T-cell (primary cell): Measurements from ENCODE around the gene CLPX. TPM values are rescaled to one million over a fixed set of nuclear protein-coding genes. Genes with fewer than 3 reads are reported as not detected.

Experiments
- ATAC-seq, 4 experiments: fragments of 200-7000 bp in 3 of 4; fragments of 150-1000 bp in 1 of 4; cut with Tn5 transposase; replicated peaks in 1 of 4; 1 replicate in 3 of 4; 2 replicates in 1 of 4; pipeline ENCODE4 v1.10.0; 2021; ENCODE audit warnings: moderate library complexity in 3 of 4, mild to moderate bottlenecking in 2 of 4, moderate number of reproducible peaks in 1 of 4
- CTCF ChIA-PET, 2 donors: fragments of 300-600 bp; sonication (Branson Sonifier 250); formaldehyde crosslinking; loops; one replicate each; lab custom pipeline; 2022; ENCODE audit warnings: antibody characterized with exemption in 2 of 2; lab: Charles Lee
- POLR2A ChIA-PET, 2 donors: fragments of 300-600 bp; sonication (Branson Sonifier 250); formaldehyde crosslinking; loops; one replicate each; lab custom pipeline; 2022; ENCODE audit warnings: antibody characterized with exemption in 2 of 2; lab: Charles Lee
- DNase-seq, 35 experiments: peaks; one replicate each; pipeline versions ENCODE4 v3.0.0 to v3.0.0-alpha.2; 2013 to 2023
- H3K27ac ChIP-seq: one replicate; pipeline ENCODE4 v1.5.1; 2013; ENCODE audit warnings: low read length
- H3K27me3 ChIP-seq, 2 experiments: replicated peaks in 1 of 2; 1 replicate in 1 of 2; 2 replicates in 1 of 2; pipeline versions ENCODE4 v1.6.1 to v1.7.0; 2013; ENCODE audit warnings: low read length in 1 of 2, mixed read lengths in 1 of 2; ENCODE audit not compliant: control insufficient read depth in 2 of 2, insufficient read depth in 2 of 2; ENCODE audit errors: extremely low read depth in 1 of 2
- H3K36me3 ChIP-seq, 2 donors: 1 replicate in 1 of 2; 2 replicates in 1 of 2; pipeline versions ENCODE4 v1.6.1 to v1.7.0; 2013; ENCODE audit warnings: low read length in 1 of 2; ENCODE audit not compliant: control insufficient read depth in 2 of 2, insufficient read depth in 1 of 2; ENCODE audit errors: extremely low read depth in 1 of 2
- H3K4me1 ChIP-seq, 2 experiments: 1 replicate in 1 of 2; 2 replicates in 1 of 2; pipeline versions ENCODE4 v1.6.1 to v1.7.0; 2013; ENCODE audit warnings: low read length in 2 of 2, mixed read lengths in 1 of 2; ENCODE audit not compliant: insufficient read depth in 2 of 2, control insufficient read depth in 1 of 2; ENCODE audit errors: extremely low read depth in 1 of 2
- H3K4me3 ChIP-seq, 2 donors: 1 replicate in 1 of 2; 2 replicates in 1 of 2; pipeline versions ENCODE4 v1.5.1 to v1.7.0; 2013; ENCODE audit warnings: mild to moderate bottlenecking in 2 of 2, low read length in 1 of 2, moderate library complexity in 1 of 2; ENCODE audit not compliant: control insufficient read depth in 1 of 2; ENCODE audit errors: extremely low read depth in 1 of 2
- H3K9me3 ChIP-seq: 2 replicates; pipeline ENCODE4 v1.7.0; 2013
- H3K27ac Mint-ChIP-seq, 2 donors: one replicate each; pipeline ENCODE4 v1.8.0; 2020 to 2021; ENCODE audit warnings: mild to moderate bottlenecking in 2 of 2, mixed read lengths in 2 of 2
- H3K27me3 Mint-ChIP-seq, 2 donors: one replicate each; pipeline ENCODE4 v1.8.0; 2021 to 2022; ENCODE audit warnings: mixed read lengths in 2 of 2
- H3K36me3 Mint-ChIP-seq: one replicate; pipeline ENCODE4 v1.8.0; 2021; ENCODE audit warnings: mixed read lengths
- H3K4me1 Mint-ChIP-seq, 3 donors: one replicate each; pipeline ENCODE4 v1.8.0; 2020 to 2022; ENCODE audit warnings: mixed read lengths in 3 of 3, mild to moderate bottlenecking in 1 of 3
- H3K4me3 Mint-ChIP-seq, 3 donors: one replicate each; pipeline ENCODE4 v1.8.0; 2020 to 2022; ENCODE audit warnings: mild to moderate bottlenecking in 3 of 3, mixed read lengths in 3 of 3, moderate library complexity in 3 of 3
- H3K9me3 Mint-ChIP-seq, 3 donors: one replicate each; pipeline ENCODE4 v1.8.0; 2020 to 2022; ENCODE audit warnings: mixed read lengths in 3 of 3
- WGBS: methylation state at CpG from one replicate; pipeline ENCODE4 v1.1.5; 2013; ENCODE audit warnings: missing lambda C conversion rate; ENCODE audit not compliant: insufficient coverage; 5-methylcytosine and 5-hydroxymethylcytosine counted together
- total RNA-seq, 35 experiments: library from RNA in 6 of 35; stranded (reverse) in 6 of 35; fragments of 120-200 nt in 1 of 35; gene quantifications; one replicate each; pipeline versions ENCODE4 v1.2.1 to v1.2.4 and lab custom pipeline; 2013 to 2026

The CLPX gene
- total RNA-seq, 5 donors from 2014 or later (not counting 1 experiment from before 2014, with no cell fraction given) = 32.6 to 54.4 (median 51.1) TPM

DNA sequence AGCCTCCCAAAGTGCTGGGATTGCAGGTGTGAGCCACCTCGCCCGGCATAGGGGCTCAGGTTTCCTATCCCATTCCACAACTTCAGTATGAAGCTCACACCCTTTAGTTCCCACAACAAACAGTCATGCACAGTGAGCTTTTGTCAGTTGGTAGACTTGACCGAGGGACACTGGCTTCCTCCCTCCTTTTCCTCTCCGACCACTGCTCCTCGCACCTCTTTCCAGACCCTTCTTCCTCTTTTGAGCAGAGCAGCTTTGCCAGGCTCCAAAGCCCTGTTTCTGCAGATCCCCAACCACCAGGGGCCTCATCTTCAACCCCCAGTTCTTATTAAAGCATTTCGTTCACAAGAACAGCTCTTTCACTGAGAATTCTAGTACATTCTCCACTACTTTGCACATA is 38.9 kb upstream of the CLPX start:
- ChIA-PET CTCF (no interaction called here), POLR2A (no interaction called here)
- Histone ChIP-seq H3K4me3 (no peak overlapping the region), H3K36me3 (no peaks in the 10 kb centered on the region), H3K9me3 (no peaks in the 10 kb centered on the region), H3K27me3 (peaks cover 0 to 10% of the 10 kb centered on the region in 2 experiments), H3K4me1 (no peaks in the 10 kb centered on the region), H3K27ac (no peak overlapping the region)
- 73% methylated on average over 5 of the region's 6 CpGs for WGBS
- no peaks in the 10 kb centered on the region for H3K4me1 Mint-ChIP-seq
- ATAC-seq (no peak), DNase-seq (no peak)
- H3K9me3 Mint-ChIP-seq = no peaks in the 10 kb centered on the region
- H3K27me3 Mint-ChIP-seq = no peaks in the 10 kb centered on the region
- H3K4me3 Mint-ChIP-seq = no peak overlapping the region
- no peaks in the 10 kb centered on the region for H3K36me3 Mint-ChIP-seq
- no peak overlapping the region for H3K27ac Mint-ChIP-seq

DNA sequence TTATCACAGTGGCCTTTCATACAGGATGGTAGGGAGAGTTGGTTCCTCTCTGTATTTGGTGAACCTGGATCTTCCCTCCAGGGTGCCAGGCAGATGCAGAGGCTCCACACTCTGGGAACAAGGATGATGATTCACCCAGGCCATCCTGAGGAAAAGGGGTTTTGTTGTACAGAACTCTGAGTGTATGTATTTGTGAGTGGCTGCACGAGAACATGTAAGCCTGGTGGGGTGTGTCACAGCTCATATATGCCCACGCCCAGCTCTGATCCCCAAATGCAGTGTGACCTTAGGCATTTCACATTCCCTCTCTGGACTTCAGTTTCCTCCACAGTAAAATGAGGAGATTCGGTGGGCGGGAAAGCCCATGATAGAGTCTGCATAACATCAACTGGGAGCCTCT is 37.7 kb upstream of the CLPX start:
- Mint-ChIP-seq H3K9me3 (no peaks in the 10 kb centered on the region), H3K4me1 (no peaks in the 10 kb centered on the region), H3K4me3 (no peak overlapping the region), H3K27ac (no peak overlapping the region), H3K36me3 (no peaks in the 10 kb centered on the region), H3K27me3 (no peaks in the 10 kb centered on the region)
- ChIA-PET CTCF (interaction anchor here (0.5 to 0.6 kb wide), 2 partner anchors 9 to 321 kb away, joined by 3 read pairs; no protein-coding TSS in a partner anchor), POLR2A (interaction anchor here in 1 of 2 donors (0.7 kb wide), 1 partner anchor 66 kb away, joined by 8 read pairs; no protein-coding TSS in a partner anchor)
- Histone ChIP-seq H3K27me3 (peaks cover 0 to 10% of the 10 kb centered on the region in 2 experiments), H3K36me3 (no peaks in the 10 kb centered on the region), H3K9me3 (no peaks in the 10 kb centered on the region), H3K4me1 (no peaks in the 10 kb centered on the region), H3K27ac (no peak overlapping the region), H3K4me3 (no peak overlapping the region)
- ATAC-seq (no peak), DNase-seq (no peak)
- WGBS = 94% methylated on average over 2 of the region's 4 CpGs

DNA sequence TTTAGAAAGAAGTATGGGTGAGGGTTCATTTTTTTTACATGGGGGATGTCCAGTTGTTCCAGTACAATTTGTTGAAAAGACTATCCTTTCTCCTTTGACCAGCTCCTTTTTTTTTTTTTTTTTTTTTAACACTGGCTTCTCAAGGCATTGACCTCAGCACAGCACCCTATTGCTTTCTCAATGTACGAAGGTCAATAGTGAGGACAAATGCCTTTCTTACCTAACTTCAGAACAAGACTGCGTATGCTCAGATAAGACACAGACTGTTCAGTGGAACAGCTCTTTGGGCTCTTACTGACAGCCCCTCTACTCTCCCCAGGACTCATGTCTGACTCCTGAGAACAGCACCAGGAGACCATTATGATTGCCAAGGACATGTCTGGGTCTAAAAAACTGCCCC is 36.6 kb upstream of the CLPX start:
- no peaks in the 10 kb centered on the region for H3K27me3 Mint-ChIP-seq
- no peak overlapping the region for H3K4me3 Mint-ChIP-seq
- DNase-seq (no peak), ATAC-seq (no peak)
- H3K9me3 Mint-ChIP-seq = no peaks in the 10 kb centered on the region
- Histone ChIP-seq H3K4me3 (no peak overlapping the region), H3K27me3 (peaks cover 0 to 10% of the 10 kb centered on the region in 2 experiments), H3K4me1 (no peaks in the 10 kb centered on the region), H3K27ac (no peak overlapping the region), H3K36me3 (no peaks in the 10 kb centered on the region), H3K9me3 (no peaks in the 10 kb centered on the region)
- 100% methylated on average over 1 of the region's 2 CpGs for WGBS
- no peaks in the 10 kb centered on the region for H3K36me3 Mint-ChIP-seq
- H3K27ac Mint-ChIP-seq = no peak overlapping the region
- ChIA-PET CTCF (interaction anchor here in 1 of 2 donors (0.6 kb wide), 1 partner anchor 1940 kb away, joined by 3 read pairs; no protein-coding TSS in a partner anchor), POLR2A (interaction anchor here in 1 of 2 donors (0.6 kb wide), 3 partner anchors 9 to 598 kb away, joined by 3 to 6 read pairs (median 4); no protein-coding TSS in a partner anchor)
- H3K4me1 Mint-ChIP-seq = peaks cover 0 to 2% (median 2%) of the 10 kb centered on the region in 3 donors

DNA sequence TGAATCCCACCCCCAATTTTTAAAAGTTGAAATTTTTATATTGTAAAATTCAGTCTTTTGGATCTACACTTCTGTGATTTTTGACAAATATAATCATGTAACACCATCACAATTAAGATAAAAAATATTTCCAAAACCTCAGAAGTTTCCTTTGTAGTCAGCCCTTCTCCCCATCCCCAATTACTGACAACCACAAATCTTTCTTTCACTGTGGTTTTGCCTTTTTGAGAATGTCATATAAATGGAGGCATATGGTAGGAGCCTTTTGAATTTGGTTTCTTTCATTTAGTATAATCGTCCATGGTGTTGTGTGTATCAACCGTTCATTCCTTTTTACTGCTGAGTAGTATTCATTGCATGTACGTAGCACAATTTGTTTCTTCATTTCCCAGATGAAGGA is 34.0 kb upstream of the CLPX start:
- CTCF ChIA-PET = no interaction called here

DNA sequence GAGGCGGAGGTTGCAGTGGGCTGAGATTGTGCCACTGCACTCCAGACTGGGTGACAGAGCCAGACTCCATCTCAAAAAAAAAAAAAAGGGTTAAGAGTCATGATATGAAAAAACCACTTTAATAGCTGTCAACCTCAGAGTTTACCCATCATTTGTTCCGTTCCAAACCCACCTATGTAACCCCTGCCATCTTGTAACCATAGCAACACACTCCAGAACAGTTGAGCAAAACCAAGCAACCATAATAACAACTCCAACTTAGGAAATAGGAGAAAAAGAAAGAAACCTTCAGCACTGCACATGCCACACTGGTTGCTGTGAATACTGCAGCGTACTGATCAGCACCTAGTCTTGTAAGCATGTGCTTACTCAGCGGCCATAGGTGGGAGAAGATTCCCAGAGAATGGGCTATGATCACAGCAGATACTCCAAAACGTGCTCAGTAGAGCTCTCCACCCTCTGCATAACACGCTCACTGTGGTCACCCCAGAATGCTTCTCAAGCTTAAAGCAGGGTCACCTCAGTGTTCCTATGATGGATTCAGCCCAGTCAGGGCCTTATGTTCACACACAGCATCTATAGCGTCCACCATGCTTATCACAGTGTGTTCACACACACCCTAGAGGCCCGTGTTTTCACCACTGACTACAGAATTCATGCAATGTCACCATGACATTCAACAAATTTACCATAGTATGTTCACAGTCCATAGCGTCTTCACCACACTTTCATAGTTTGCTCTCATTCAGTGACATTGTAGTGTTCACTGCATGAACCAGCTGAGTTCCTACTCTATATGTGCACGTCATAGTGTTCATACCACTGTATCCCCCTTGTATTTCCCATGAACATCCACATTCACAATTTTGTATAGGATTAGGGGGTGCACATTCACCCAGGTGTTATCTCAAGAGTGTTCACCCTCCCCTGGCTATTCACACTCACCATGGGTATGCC is 32.7 kb upstream of the CLPX start:
- Mint-ChIP-seq H3K27ac (no peak overlapping the region), H3K4me1 (peaks cover 0 to 2% (median 2%) of the 10 kb centered on the region in 3 donors), H3K27me3 (no peaks in the 10 kb centered on the region), H3K36me3 (no peaks in the 10 kb centered on the region), H3K4me3 (no peak overlapping the region), H3K9me3 (no peaks in the 10 kb centered on the region)
- H3K4me1 ChIP-seq = no peaks in the 10 kb centered on the region
- ATAC-seq (no peak), DNase-seq (no peak)
- ChIA-PET POLR2A (no interaction called here), CTCF (interaction anchor here in 1 of 2 donors (0.7 kb wide), 1 partner anchor 100 kb away, joined by 3 read pairs; no protein-coding TSS in a partner anchor)
- no peak overlapping the region for H3K27ac ChIP-seq
- H3K27me3 ChIP-seq = no peaks in the 10 kb centered on the region
- H3K4me3 ChIP-seq = no peak overlapping the region
- H3K9me3 ChIP-seq = no peaks in the 10 kb centered on the region
- H3K36me3 ChIP-seq = no peaks in the 10 kb centered on the region
- 76% methylated on average over 8 of the region's 10 CpGs for WGBS

More for the DNA sequence above, 34.0 kb upstream of the CLPX start:
- POLR2A ChIA-PET = no interaction called here
- H3K9me3 ChIP-seq = no peaks in the 10 kb centered on the region
- H3K27me3 ChIP-seq = no peaks in the 10 kb centered on the region
- no peak overlapping the region for H3K4me3 Mint-ChIP-seq
- H3K36me3 Mint-ChIP-seq = no peaks in the 10 kb centered on the region
- no peak overlapping the region for H3K27ac ChIP-seq
- no peaks in the 10 kb centered on the region for H3K9me3 Mint-ChIP-seq
- no peaks in the 10 kb centered on the region for H3K4me1 ChIP-seq
- H3K27me3 Mint-ChIP-seq = no peaks in the 10 kb centered on the region
- ATAC-seq = no peak
- H3K4me3 ChIP-seq = no peak overlapping the region
- no peak for DNase-seq
- H3K27ac Mint-ChIP-seq = no peak overlapping the region
- H3K36me3 ChIP-seq = no peaks in the 10 kb centered on the region
- WGBS = 33% methylated on average over 1 of the region's 3 CpGs
- H3K4me1 Mint-ChIP-seq = peaks cover 0 to 2% (median 2%) of the 10 kb centered on the region in 3 donors

DNA sequence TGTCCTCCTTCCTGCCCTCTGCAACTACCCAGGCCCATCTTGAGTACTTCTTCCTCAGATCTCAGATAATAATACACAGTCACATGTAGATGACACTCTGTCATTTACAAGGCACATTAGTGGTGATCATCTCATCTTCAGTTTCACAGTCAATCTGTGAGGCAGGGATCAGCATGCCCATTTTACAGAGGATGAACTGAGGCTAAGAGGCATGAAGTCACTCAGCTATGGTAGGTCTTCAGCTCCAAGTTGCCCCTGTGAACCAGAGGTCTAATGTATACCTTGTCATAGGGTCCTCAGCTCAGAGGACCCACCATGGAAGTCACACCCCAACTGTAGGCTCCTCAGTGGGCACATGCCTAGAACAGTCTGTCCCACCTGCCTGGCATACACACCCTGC is 30.4 kb upstream of the CLPX start:
- no peaks in the 10 kb centered on the region for H3K9me3 ChIP-seq

More for the DNA sequence above, 30.4 kb upstream of the CLPX start:
- H3K9me3 Mint-ChIP-seq = no peaks in the 10 kb centered on the region
- ChIA-PET POLR2A (no interaction called here), CTCF (no interaction called here)
- peaks cover 0 to 2% (median 2%) of the 10 kb centered on the region in 3 donors for H3K4me1 Mint-ChIP-seq
- no peak overlapping the region for H3K27ac ChIP-seq
- no peak overlapping the region for H3K4me3 Mint-ChIP-seq
- H3K36me3 ChIP-seq = no peaks in the 10 kb centered on the region
- ATAC-seq (no peak), DNase-seq (no peak)
- H3K27me3 ChIP-seq = peaks cover 0 to 7% of the 10 kb centered on the region in 2 experiments
- H3K36me3 Mint-ChIP-seq = no peaks in the 10 kb centered on the region
- H3K4me1 ChIP-seq = no peaks in the 10 kb centered on the region
- H3K4me3 ChIP-seq = no peak overlapping the region
- no peak overlapping the region for H3K27ac Mint-ChIP-seq
- H3K27me3 Mint-ChIP-seq = no peaks in the 10 kb centered on the region
